ENCODE measurements around the gene PARD3B. TPM values are rescaled to one million over a fixed set of nuclear protein-coding genes. Genes with fewer than 3 reads are reported as not detected.

PARD3B gene
- total and polyA plus RNA-seq, 10 of the 15 experiments (the other 5 are each of a cell fraction or from before 2014, with no cell fraction given) = 0.01 to 0.54 (median 0.07) TPM; not detected in 7

- FAIRE-seq (no peak), ATAC-seq (no peak), DNase-seq (ENCODE audit: low read depth, low spot score) (no peak)
- Histone ChIP-seq H3K4me3 (no peak overlapping the region), H3K4me2 (ENCODE audit: control insufficient read depth, insufficient read depth) (no peak overlapping the region), H3K36me3 (ENCODE audit: control insufficient read depth in 2 of 2, insufficient read depth in 2 of 2, low read length in 1 of 2) (no peaks in the 10 kb centered on the region), H3K27me3 (replicated peaks in 1 of 2; ENCODE audit: control insufficient read depth in 2 of 2, insufficient read depth in 2 of 2, low read length in 1 of 2) (no peaks in the 10 kb centered on the region), H2AFZ (ENCODE audit: control insufficient read depth, low read depth, low read length) (no peak overlapping the region), H3K9ac (ENCODE audit: control insufficient read depth, insufficient read depth, low read length) (no peak overlapping the region), H4K20me1 (ENCODE audit: control insufficient read depth, insufficient read depth) (no peaks in the 10 kb centered on the region), H3K27ac (ENCODE audit: control insufficient read depth, insufficient read depth) (no peak overlapping the region), H3K79me2 (ENCODE audit: control insufficient read depth, insufficient read depth, low read length) (no peaks in the 10 kb centered on the region), H3K9me3 (replicated peaks; ENCODE audit: control insufficient read depth, insufficient read depth, low read length) (no peaks in the 10 kb centered on the region), H3K4me1 (ENCODE audit: control insufficient read depth, insufficient read depth, low read length) (no peaks in the 10 kb centered on the region)
- ChIA-PET CTCF (interaction anchor here (0.6 kb wide), 1 partner anchor 550 kb away, joined by 3 read pairs; no protein-coding TSS in a partner anchor), SMC1A (ENCODE audit: uncharacterized antibody, unreplicated experiment) (interaction anchor here (0.6 kb wide), 1 partner anchor 92 kb away, joined by 4 read pairs; no protein-coding TSS in a partner anchor), POLR2A (no interaction called here), RAD21 (ENCODE audit: unreplicated experiment) (no interaction called here)
- BruUV-seq (replicated peaks) = no TSS peak
- WGBS (ENCODE audit: insufficient coverage, insufficient replicate concordance, low lambda C conversion rate, missing lambda C conversion rate) = 16% methylated on average over 4 of the region's 4 CpGs
- in situ Hi-C loops (cut with MboI) = no loop called here
- intact Hi-C loops (cut with micrococcal nuclease; ENCODE audit: unreplicated experiment) = no loop called here
- TF ChIP-seq NRF1 (conservative IDR thresholded peaks at IDR 0.05; ENCODE audit: low read depth, low read length) = no peak
- no peak for TF ChIP-seq MYB (IDR thresholded peaks at IDR 0.05; ENCODE audit: borderline replicate concordance, low read depth, low read length)
- TF ChIP-seq SKIL (IDR thresholded peaks at IDR 0.05; ENCODE audit: low read depth, poor library complexity, severe bottlenecking) = no peak
- TF ChIP-seq CBX5 (IDR thresholded peaks at IDR 0.05; ENCODE audit: low read depth) = no peak
- TF ChIP-seq TARDBP (IDR thresholded peaks at IDR 0.05; ENCODE audit: borderline replicate concordance) = no peak
- TF ChIP-seq MLLT1 (IDR thresholded peaks at IDR 0.05) = no peak
- no peak for TF ChIP-seq BCLAF1 (IDR thresholded peaks at IDR 0.05)
- no peak for TF ChIP-seq RAD21 (IDR thresholded peaks at IDR 0.05; ENCODE audit: insufficient read depth, low read depth, low read length)
- TF ChIP-seq BACH1 (IDR thresholded peaks at IDR 0.05; ENCODE audit: borderline replicate concordance) = no peak
Observed at GRCh38 chr2:204730603-204731002, 185.3 kb downstream of the PARD3B start.
